K562 (cell line): ENCODE results near the gene NRF1. TPM values are rescaled to one million over a fixed set of nuclear protein-coding genes. Genes with fewer than 3 reads are reported as not detected.

ENCODE experiments used
- ARID1B ChIP-seq: fragments of 450-650 bp; IDR thresholded peaks from 2 replicates; pipeline ENCODE4 v1.6.1; 2016; ENCODE audit warnings: antibody characterized with exemption, mild to moderate bottlenecking, inconsistent platforms
- CBFA2T2 ChIP-seq: fragments of 450-650 bp; conservative IDR thresholded peaks from 2 replicates; pipeline ENCODE4 v1.6.1; 2017; ENCODE audit warnings: mild to moderate bottlenecking
- CBFA2T3 ChIP-seq: fragments of 450-650 bp; IDR thresholded peaks from 2 replicates; pipeline ENCODE4 v1.6.1; 2017
- CBX2 ChIP-seq: fragments of 200-600 bp; sonication (generic); IDR thresholded peaks from one replicate; pipeline ENCODE4 v1.6.1; 2012; ENCODE audit warnings: mild to moderate bottlenecking, low read length, inconsistent platforms; ENCODE audit not compliant: insufficient read depth, poor library complexity, severe bottlenecking
- CC2D1A ChIP-seq: fragments of 450-650 bp; IDR thresholded peaks from 2 replicates; pipeline ENCODE4 v1.6.1; 2017; ENCODE audit warnings: mild to moderate bottlenecking
- E2F3 ChIP-seq: fragments of 250-450 bp; sonication (Bioruptor Pico); IDR thresholded peaks from 2 replicates; pipeline ENCODE4 v1.4.0; 2020; ENCODE audit warnings: mild to moderate bottlenecking
- ESRRA ChIP-seq: fragments of 450-650 bp; IDR thresholded peaks from 2 replicates; pipeline ENCODE4 v1.6.1; 2014; ENCODE audit warnings: low read depth, mild to moderate bottlenecking, moderate library complexity, borderline replicate concordance
- ETV1 ChIP-seq: fragments of 450-650 bp; conservative IDR thresholded peaks from 2 replicates; pipeline ENCODE4 v1.6.1; 2016; ENCODE audit warnings: missing genetic modification characterization, control low read depth, low read depth, missing compliant biosample characterization
- GABPB1 ChIP-seq: sonication (generic); formaldehyde crosslinking; IDR thresholded peaks from 2 replicates; pipeline ENCODE4 v1.8.0; 2022; ENCODE audit warnings: mild to moderate bottlenecking, missing genetic modification reagents
- KDM1A ChIP-seq, 2 experiments: fragments of 450-650 bp; IDR thresholded peaks; 2 replicates each; pipeline ENCODE4 v1.6.1; 2016; ENCODE audit warnings: mild to moderate bottlenecking in 2 of 2
- SMAD1 ChIP-seq: fragments of 150-350 bp; IDR thresholded peaks from 2 replicates; pipeline ENCODE4 v1.6.1; 2014; ENCODE audit warnings: low read length, low read depth; ENCODE audit not compliant: partially characterized antibody
- SMARCE1 ChIP-seq: fragments of 450-650 bp; IDR thresholded peaks from 2 replicates; pipeline ENCODE4 v1.7.1; 2016; ENCODE audit warnings: mild to moderate bottlenecking
- ZBTB7A ChIP-seq: IDR thresholded peaks from 2 replicates; pipeline ENCODE4 v1.6.1; 2011; ENCODE audit warnings: low read depth, mild to moderate bottlenecking, low read length, moderate library complexity, borderline replicate concordance; ENCODE audit not compliant: control insufficient read depth
- ZC3H4 ChIP-seq: sonication (generic); formaldehyde crosslinking; IDR thresholded peaks from 2 replicates; pipeline ENCODE4 v1.9.0; 2021; ENCODE audit warnings: missing genetic modification reagents, borderline replicate concordance
- ZNF133 ChIP-seq: fragments of 250-450 bp; sonication (Bioruptor Pico); IDR thresholded peaks from 2 replicates; pipeline ENCODE4 v1.4.0; 2020; ENCODE audit warnings: mild to moderate bottlenecking
- ZNF224 ChIP-seq: sonication (generic); formaldehyde crosslinking; IDR thresholded peaks from 2 replicates; pipeline ENCODE4 v1.8.0; 2022; ENCODE audit warnings: mild to moderate bottlenecking, missing genetic modification reagents
- ZNF347 ChIP-seq: fragments of 450-650 bp; formaldehyde crosslinking; IDR thresholded peaks from 2 replicates; pipeline ENCODE4 v1.4.0; 2020; ENCODE audit warnings: low read depth, mild to moderate bottlenecking, moderate library complexity
- ZNF507 ChIP-seq: conservative IDR thresholded peaks from 2 replicates; pipeline ENCODE4 v1.6.1; 2017; ENCODE audit warnings: missing genetic modification characterization, missing compliant biosample characterization
- ZNF586 ChIP-seq: fragments of 450-650 bp; formaldehyde crosslinking; conservative IDR thresholded peaks from 2 replicates; pipeline ENCODE4 v1.4.0; 2020; ENCODE audit warnings: mild to moderate bottlenecking, moderate library complexity
- ZNF76 ChIP-seq: fragments of 250-450 bp; sonication (Bioruptor Pico); IDR thresholded peaks from 2 replicates; pipeline ENCODE4 v1.4.0; 2020; ENCODE audit warnings: mild to moderate bottlenecking, moderate library complexity, borderline replicate concordance
- ZSCAN29 ChIP-seq: fragments of 450-650 bp; IDR thresholded peaks from 2 replicates; pipeline ENCODE4 v1.6.1; 2017
- polyA plus RNA-seq, 8 experiments: library from polyadenylated mRNA; depleted of rRNA in 4 of 8; stranded (reverse) in 5 of 8; unstranded in 3 of 8; fragments of >200 nt; fragmentation: Nextera tagmentation in 2 of 8; fragmentation: Illumina TruSeq in 1 of 8; extraction: Ambion mirVana in 2 of 8; extraction: Trizol in 1 of 8; gene quantifications; 2 replicates each; pipeline versions ENCODE4 v1.2.1 to v1.2.3, GENCODE V29; 2011 to 2014; ENCODE audit warnings: inconsistent platforms in 1 of 8, missing spikeins in 1 of 8
- total RNA-seq, 7 experiments: library from RNA; depleted of rRNA in 6 of 7; stranded (reverse); fragments of >200 nt in 6 of 7; fragmentation: Illumina TruSeq in 2 of 7; extraction: Trizol in 2 of 7; gene quantifications; 2 replicates each; pipeline versions ENCODE4 v1.2.1 to v1.2.3, GENCODE V29; 2011 to 2021; ENCODE audit warnings: low replicate concordance in 1 of 7
- TF ChIP-seq, protein P1 (sequence below): fragments of 250-450 bp; sonication (Bioruptor Pico); IDR thresholded peaks from 2 replicates; pipeline ENCODE4 v1.8.0; 2022; ENCODE audit warnings: moderate library complexity, mild to moderate bottlenecking, inconsistent platforms
- TF ChIP-seq, protein P2 (sequence below): sonication (generic); formaldehyde crosslinking; IDR thresholded peaks from 2 replicates; pipeline ENCODE4 v1.8.0; 2022; ENCODE audit warnings: mild to moderate bottlenecking, missing genetic modification reagents
- TF ChIP-seq, protein P3 (sequence below): fragments of 450-650 bp; formaldehyde crosslinking; IDR thresholded peaks from 2 replicates; pipeline ENCODE4 v1.4.0; 2022; ENCODE audit warnings: missing genetic modification characterization
- TF ChIP-seq, protein P4 (sequence below): fragments of 200-800 bp; sonication (Bioruptor generic); IDR thresholded peaks from 2 replicates; pipeline ENCODE4 v1.6.1; 2017; ENCODE audit warnings: missing genetic modification characterization, missing compliant biosample characterization

NRF1 gene
- total and polyA plus RNA-seq, 9 of the 15 experiments (the other 6 are each of a cell fraction or from before 2014, with no cell fraction given), result 8.6 to 28.8 (median 20.3) TPM

DNA sequence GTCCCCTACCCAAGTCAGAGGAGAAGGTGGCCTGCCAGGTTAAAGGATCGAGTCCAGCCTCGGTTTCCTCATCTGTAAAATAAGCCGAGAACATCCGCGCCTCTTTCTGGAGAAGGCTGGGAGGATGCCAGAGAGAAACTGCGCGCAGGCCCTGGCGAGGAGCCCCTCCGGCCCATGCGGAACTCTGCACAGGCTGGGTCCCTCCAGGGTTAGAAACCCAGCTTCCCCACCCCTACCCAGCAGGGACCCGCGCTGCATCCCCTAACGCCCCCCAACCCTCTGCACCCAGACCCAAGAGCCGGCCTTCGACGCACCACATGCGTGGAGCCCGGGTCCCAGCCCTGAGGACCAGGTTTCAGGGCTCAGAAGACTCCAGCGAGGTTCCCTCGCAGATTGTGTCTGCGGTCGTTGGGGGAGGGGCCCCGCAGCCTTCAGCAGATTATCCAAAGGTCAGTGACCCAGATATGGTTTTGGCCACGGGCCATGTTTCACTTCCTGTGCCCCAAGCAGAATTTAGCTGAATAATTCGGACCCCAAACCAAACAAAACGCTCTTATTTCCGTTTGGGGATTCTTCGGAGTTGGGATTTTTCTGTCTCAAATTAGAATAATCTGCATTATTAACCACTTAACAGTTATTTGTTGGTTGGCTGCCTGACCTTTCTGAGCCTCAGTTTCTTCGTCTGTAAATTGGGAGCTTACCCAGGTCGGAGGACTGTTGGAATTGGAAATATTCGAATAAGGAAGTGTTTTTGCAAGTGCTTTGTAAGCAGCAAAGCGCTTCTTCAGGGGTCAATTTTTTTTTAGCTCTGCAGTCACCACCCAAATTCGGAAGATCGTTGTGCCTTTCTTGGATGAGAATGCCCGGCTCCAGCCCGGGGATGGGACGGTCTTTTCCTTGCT, 173.5 kb downstream of the NRF1 start (continued):
- TF ChIP-seq ZNF586 (CRISPR knock-in tag) (no peak), CC2D1A (0 out of 2 replicates have a peak, but pooled peaks have one; percentile 45), ZNF224 (CRISPR knock-in tag) (no peak), ZNF347 (CRISPR knock-in tag) (no peak), E2F3 (CRISPR knock-in tag) (no peak), SMAD1 (peak; percentile 60), ETV1 (0 out of 2 replicates have a peak, but pooled peaks have one; percentile 10), ARID1B (peak; percentile 61), CBX2 (no peak), SMARCE1 (peak; percentile 62), ESRRA (peak; percentile 97), ZC3H4 (CRISPR knock-in tag) (no peak), ZNF133 (CRISPR knock-in tag) (no peak), ZNF507 (tag) (no peak), CBFA2T3 (peak; percentile 75), ZNF76 (CRISPR knock-in tag) (no peak), CBFA2T2 (peak; percentile 40; the same call in 1 of the 2 replicates), ZBTB7A (peak; percentile 50; the same call in 1 of the 2 replicates), KDM1A (IDR thresholded peaks at IDR 0.05) (peak; percentile 94), GABPB1 (CRISPR knock-in tag) (peak; percentile 33; the same call in 1 of the 2 replicates), ZSCAN29 (peak; percentile 70; the same call in 1 of the 2 replicates)
- TF ChIP-seq, protein P1, sequence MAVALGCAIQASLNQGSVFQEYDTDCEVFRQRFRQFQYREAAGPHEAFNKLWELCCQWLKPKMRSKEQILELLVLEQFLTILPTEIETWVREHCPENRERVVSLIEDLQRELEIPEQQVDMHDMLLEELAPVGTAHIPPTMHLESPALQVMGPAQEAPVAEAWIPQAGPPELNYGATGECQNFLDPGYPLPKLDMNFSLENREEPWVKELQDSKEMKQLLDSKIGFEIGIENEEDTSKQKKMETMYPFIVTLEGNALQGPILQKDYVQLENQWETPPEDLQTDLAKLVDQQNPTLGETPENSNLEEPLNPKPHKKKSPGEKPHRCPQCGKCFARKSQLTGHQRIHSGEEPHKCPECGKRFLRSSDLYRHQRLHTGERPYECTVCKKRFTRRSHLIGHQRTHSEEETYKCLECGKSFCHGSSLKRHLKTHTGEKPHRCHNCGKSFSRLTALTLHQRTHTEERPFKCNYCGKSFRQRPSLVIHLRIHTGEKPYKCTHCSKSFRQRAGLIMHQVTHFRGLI, result no peak
- TF ChIP-seq, protein P2, sequence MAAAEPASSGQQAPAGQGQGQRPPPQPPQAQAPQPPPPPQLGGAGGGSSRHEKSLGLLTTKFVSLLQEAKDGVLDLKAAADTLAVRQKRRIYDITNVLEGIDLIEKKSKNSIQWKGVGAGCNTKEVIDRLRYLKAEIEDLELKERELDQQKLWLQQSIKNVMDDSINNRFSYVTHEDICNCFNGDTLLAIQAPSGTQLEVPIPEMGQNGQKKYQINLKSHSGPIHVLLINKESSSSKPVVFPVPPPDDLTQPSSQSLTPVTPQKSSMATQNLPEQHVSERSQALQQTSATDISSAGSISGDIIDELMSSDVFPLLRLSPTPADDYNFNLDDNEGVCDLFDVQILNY (CRISPR knock-in tag), result 0 out of 2 replicates have a peak, but pooled peaks have one; percentile 33
- TF ChIP-seq, protein P3, sequence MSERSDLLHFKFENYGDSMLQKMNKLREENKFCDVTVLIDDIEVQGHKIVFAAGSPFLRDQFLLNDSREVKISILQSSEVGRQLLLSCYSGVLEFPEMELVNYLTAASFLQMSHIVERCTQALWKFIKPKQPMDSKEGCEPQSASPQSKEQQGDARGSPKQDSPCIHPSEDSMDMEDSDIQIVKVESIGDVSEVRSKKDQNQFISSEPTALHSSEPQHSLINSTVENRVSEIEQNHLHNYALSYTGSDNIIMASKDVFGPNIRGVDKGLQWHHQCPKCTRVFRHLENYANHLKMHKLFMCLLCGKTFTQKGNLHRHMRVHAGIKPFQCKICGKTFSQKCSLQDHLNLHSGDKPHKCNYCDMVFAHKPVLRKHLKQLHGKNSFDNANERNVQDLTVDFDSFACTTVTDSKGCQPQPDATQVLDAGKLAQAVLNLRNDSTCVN (CRISPR knock-in tag), result no peak
- TF ChIP-seq, protein P4, sequence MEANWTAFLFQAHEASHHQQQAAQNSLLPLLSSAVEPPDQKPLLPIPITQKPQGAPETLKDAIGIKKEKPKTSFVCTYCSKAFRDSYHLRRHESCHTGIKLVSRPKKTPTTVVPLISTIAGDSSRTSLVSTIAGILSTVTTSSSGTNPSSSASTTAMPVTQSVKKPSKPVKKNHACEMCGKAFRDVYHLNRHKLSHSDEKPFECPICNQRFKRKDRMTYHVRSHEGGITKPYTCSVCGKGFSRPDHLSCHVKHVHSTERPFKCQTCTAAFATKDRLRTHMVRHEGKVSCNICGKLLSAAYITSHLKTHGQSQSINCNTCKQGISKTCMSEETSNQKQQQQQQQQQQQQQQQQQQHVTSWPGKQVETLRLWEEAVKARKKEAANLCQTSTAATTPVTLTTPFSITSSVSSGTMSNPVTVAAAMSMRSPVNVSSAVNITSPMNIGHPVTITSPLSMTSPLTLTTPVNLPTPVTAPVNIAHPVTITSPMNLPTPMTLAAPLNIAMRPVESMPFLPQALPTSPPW, result peak; percentile 58
